Loucy (cell line): ENCODE measurements around the gene GAPVD1.

Source experiments
- CTCF ChIP-seq: fragments of 200-600 bp; sonication (generic); conservative IDR thresholded peaks from 2 replicates; pipeline ENCODE4 v1.5.1; 2014; ENCODE audit warnings: mild to moderate bottlenecking, antibody characterized with exemption, low read length
- EZH2phosphoT487 ChIP-seq: fragments of 200-600 bp; IDR thresholded peaks from 2 replicates; pipeline ENCODE4 v1.6.1; 2018; ENCODE audit warnings: antibody characterized with exemption, mild to moderate bottlenecking, moderate library complexity, borderline replicate concordance

GRCh38 chr9:125246261-125246667, 15.4 kb upstream of the GAPVD1 start:
- TF ChIP-seq CTCF (no peak), EZH2phosphoT487 (no peak)
